Lower lobe of right lung (tissue), 2 donors: ENCODE data around the gene ANO8. TPM values are rescaled to one million over a fixed set of nuclear protein-coding genes. Genes with fewer than 3 reads are reported as not detected.

Experiments used
- ATAC-seq, 2 donors: fragments of 200-7000 bp; cut with Tn5 transposase; one replicate each; pipeline ENCODE4 v1.9.1; 2020 to 2022; ENCODE audit warnings: mild to moderate bottlenecking in 2 of 2, moderate library complexity in 2 of 2
- DNase-seq: peaks from one replicate; pipeline ENCODE4 v3.0.0-alpha.2; 2020
- H3K27ac ChIP-seq: fragments of 200-600 bp; one replicate; pipeline ENCODE4 v1.8.0; 2022
- H3K27me3 ChIP-seq: fragments of 200-600 bp; one replicate; pipeline ENCODE4 v1.8.0; 2022; ENCODE audit warnings: low read depth
- H3K36me3 ChIP-seq: fragments of 200-600 bp; one replicate; pipeline ENCODE4 v1.8.0; 2022; ENCODE audit warnings: mild to moderate bottlenecking
- H3K4me1 ChIP-seq: fragments of 200-600 bp; one replicate; pipeline ENCODE4 v1.8.0; 2022
- H3K4me3 ChIP-seq: fragments of 200-600 bp; one replicate; pipeline ENCODE4 v1.8.0; 2022; ENCODE audit warnings: mild to moderate bottlenecking
- H3K9me3 ChIP-seq: fragments of 200-600 bp; one replicate; pipeline ENCODE4 v1.8.0; 2022
- intact Hi-C: fragments of 100-400 bp; cut with DNase I; formaldehyde crosslinking; loops from one replicate; pipeline ENCODE4 v1.11.0; 2022
- total RNA-seq: library from RNA; stranded (reverse); fragmentation: NEBNext Ultra II Directional; extraction: Animal tissue kit (Norgen Biotek cat#: 25700); gene quantifications from one replicate; pipeline ENCODE4 v1.2.1, GENCODE V29; 2021
- TF ChIP-seq, protein P1 (sequence below): fragments of 200-600 bp; IDR thresholded peaks from one replicate; pipeline ENCODE4 v1.8.0; 2022; ENCODE audit warnings: antibody characterized with exemption, mild to moderate bottlenecking
- donor health status: DM: no; HTN: yes; CAD: no; lungs with severe emphysema.

ANO8 gene
- total RNA-seq, 1 donor from 2014 or later, result 16.6 TPM

DNA sequence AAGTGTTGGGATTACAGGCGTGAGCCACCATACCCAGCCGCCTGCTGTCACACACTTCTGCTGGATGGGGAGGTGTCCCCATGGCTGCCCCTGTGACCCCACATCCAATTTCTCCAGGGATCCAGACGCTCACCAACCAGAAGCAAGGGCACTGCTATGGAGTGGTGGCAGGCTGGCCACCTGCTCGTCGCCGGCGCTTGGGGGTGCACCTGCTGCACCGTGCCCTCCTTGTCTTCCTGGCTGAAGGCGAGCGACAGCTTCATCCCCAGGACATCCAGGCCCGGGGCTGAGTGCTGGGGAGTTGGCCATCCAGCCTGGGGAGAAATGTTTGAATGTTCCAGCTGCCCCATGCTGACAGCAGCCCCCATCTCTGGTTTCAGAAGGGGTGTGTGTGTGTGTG is 48.4 kb downstream of the ANO8 start:
- intact Hi-C loops, result loop anchor here (10.0 kb wide), 1 partner anchor 211 kb away; the partner anchor contains the start of genes HAUS8 and MYO9B
- Histone ChIP-seq H3K27ac (no peak overlapping the region), H3K36me3 (no peaks in the 10 kb centered on the region), H3K4me3 (no peak overlapping the region), H3K27me3 (peaks cover 14% of the 10 kb centered on the region), H3K4me1 (peaks cover 16% of the 10 kb centered on the region), H3K9me3 (no peaks in the 10 kb centered on the region)
- ATAC-seq, result no peak
- DNase-seq, result no peak
- TF ChIP-seq, protein P1, sequence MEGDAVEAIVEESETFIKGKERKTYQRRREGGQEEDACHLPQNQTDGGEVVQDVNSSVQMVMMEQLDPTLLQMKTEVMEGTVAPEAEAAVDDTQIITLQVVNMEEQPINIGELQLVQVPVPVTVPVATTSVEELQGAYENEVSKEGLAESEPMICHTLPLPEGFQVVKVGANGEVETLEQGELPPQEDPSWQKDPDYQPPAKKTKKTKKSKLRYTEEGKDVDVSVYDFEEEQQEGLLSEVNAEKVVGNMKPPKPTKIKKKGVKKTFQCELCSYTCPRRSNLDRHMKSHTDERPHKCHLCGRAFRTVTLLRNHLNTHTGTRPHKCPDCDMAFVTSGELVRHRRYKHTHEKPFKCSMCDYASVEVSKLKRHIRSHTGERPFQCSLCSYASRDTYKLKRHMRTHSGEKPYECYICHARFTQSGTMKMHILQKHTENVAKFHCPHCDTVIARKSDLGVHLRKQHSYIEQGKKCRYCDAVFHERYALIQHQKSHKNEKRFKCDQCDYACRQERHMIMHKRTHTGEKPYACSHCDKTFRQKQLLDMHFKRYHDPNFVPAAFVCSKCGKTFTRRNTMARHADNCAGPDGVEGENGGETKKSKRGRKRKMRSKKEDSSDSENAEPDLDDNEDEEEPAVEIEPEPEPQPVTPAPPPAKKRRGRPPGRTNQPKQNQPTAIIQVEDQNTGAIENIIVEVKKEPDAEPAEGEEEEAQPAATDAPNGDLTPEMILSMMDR, result no peak

DNA sequence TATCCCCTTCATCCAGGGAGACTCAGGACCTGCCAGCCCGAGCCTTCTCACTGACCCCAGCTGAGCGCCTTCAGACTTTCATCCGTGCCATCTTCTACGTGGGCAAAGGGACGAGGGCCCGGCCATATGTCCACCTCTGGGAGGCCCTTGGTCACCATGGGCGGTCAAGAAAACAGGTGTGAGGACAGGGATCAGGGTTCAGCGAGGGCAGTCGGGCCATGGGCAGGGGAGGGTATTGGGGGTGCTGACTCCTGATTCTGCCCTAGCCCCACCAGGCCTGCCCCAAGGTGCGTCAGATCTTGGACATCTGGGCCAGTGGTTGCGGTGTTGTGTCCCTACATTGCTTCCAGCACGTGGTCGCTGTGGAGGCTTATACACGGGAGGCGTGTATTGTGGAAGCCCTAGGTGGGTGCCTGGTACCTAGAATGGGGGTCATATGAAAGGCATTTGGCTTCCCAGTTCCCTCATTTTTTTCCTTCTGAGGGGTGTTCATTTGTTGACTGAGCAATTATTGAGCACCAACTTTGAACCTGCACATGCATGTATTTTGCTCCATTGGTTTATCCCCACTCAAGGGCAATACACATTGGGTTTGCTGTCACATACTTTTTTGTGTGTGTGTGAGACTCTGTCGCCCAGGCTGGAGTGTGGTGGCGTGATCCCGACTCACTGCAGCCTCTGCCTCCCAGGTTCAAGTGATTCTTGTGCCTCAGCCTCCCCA is 49.1 kb downstream of the ANO8 start:
- intact Hi-C loops, result loop anchor here (10.0 kb wide), 1 partner anchor 211 kb away; the partner anchor contains the start of genes HAUS8 and MYO9B
- Histone ChIP-seq H3K4me1 (peaks cover 20% of the 10 kb centered on the region), H3K27ac (no peak overlapping the region), H3K36me3 (no peaks in the 10 kb centered on the region), H3K27me3 (peaks cover 19% of the 10 kb centered on the region), H3K4me3 (no peak overlapping the region), H3K9me3 (no peaks in the 10 kb centered on the region)
- DNase-seq (no peak), ATAC-seq (no peak)
- TF ChIP-seq, protein P1, result no peak

DNA sequence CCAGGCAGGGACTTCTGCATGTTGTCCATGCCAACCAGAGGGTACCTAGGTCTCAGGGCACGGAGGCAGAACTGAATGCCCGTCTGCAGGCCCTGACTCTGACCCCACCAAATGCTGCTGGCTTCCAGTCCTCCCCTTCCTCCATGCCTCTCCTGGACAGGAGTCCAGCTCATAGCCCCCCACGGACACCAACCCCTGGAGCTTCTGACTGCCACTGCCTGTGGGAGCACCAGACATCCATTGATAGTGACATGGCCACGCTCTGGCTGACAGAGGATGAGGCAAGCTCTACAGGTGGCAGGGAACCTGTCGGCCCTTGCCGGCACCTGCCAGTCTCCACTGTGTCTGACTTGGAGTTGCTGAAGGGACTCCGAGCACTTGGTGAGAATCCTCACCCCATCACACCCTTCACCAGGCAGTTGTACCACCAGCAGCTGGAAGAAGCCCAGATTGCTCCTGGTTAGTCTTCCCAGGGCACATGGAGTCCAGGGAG is 51.1 kb downstream of the ANO8 start:
- Histone ChIP-seq H3K9me3 (no peaks in the 10 kb centered on the region), H3K4me1 (peaks cover 20% of the 10 kb centered on the region), H3K27ac (no peak overlapping the region), H3K27me3 (peaks cover 20% of the 10 kb centered on the region), H3K36me3 (peaks cover 10% of the 10 kb centered on the region), H3K4me3 (no peak overlapping the region)
- ATAC-seq (no peak), DNase-seq (no peak)
- TF ChIP-seq, protein P1, result no peak
- intact Hi-C loops, result loop anchor here (10.0 kb wide), 1 partner anchor 209 kb away; the partner anchor contains the start of genes HAUS8 and MYO9B

- H3K4me3 ChIP-seq, result peak overlapping the region; percentile 49
- intact Hi-C loops, result loop anchor here (10.0 kb wide), 1 partner anchor 208 kb away; the partner anchor contains the start of genes HAUS8 and MYO9B
- ATAC-seq (peak; percentile 96 to 97), DNase-seq (peak; percentile 90)
- peaks cover 20% of the 10 kb centered on the region for H3K27me3 ChIP-seq
- H3K4me1 ChIP-seq, result peaks cover 20% of the 10 kb centered on the region
- TF ChIP-seq, protein P1, result peak; percentile 96
- no peaks in the 10 kb centered on the region for H3K9me3 ChIP-seq
- H3K27ac ChIP-seq, result no peak overlapping the region
- H3K36me3 ChIP-seq, result peaks cover 18% of the 10 kb centered on the region
Observed at GRCh38 chr19:17282488-17283125, 52.0 kb downstream of the ANO8 start.

- H3K27ac ChIP-seq, result no peak within 1 kb of the TSS
Observed at GRCh38 chr19:17281391-17282304, 53.0 kb downstream of the ANO8 start, which contains the start of gene ANKLE1. Gene ANKLE1, plus strand, starts transcription at chr19:17281901. Its CDS starts 20 bp downstream, at chr19:17281921.

More at GRCh38 chr19:17281391-17282304, 53.0 kb downstream of the ANO8 start, which contains the start of gene ANKLE1:
- Histone ChIP-seq H3K9me3 (no peaks in the 10 kb centered on the region), H3K36me3 (peaks cover 28% of the 10 kb centered on the region), H3K4me1 (peaks cover 20% of the 10 kb centered on the region), H3K4me3 (peak within 1 kb of the TSS; percentile 49), H3K27me3 (peaks cover 20% of the 10 kb centered on the region)
- intact Hi-C loops, result loop anchor here (10.0 kb wide), 1 partner anchor 207 kb away; the partner anchor contains the start of genes HAUS8 and MYO9B
- DNase-seq (peak; percentile 78), ATAC-seq (peak; percentile 41 to 54)
- TF ChIP-seq, protein P1, result no peak
